ENCODE results near the gene RBM12. TPM values are rescaled to one million over a fixed set of nuclear protein-coding genes. Genes with fewer than 3 reads are reported as not detected.
"Not testable (repeated sequence)": the region's sequence is repeated elsewhere in the genome, so short reads cannot be mapped to it uniquely, and the experiment has no call there.

The RBM12 gene
- total RNA-seq, 4 donors from 2014 or later: 30.5 to 44.9 (median 35.7) TPM

GRCh38 chr20:35710884-35711587 is 46.3 kb upstream of the RBM12 start:
- no peaks in the 10 kb centered on the region for H3K9me3 ChIP-seq
- H3K27me3 ChIP-seq: no peaks in the 10 kb centered on the region
- intact Hi-C loops (cut with DNase I): loop anchor here (10.0 kb wide), 1 partner anchor 174 kb away; no protein-coding TSS in a partner anchor
- no peak overlapping the region for H3K27ac ChIP-seq
- no peak for TF ChIP-seq CTCF (IDR thresholded peaks at IDR 0.05)
- no peak for TF ChIP-seq POLR2A (IDR thresholded peaks at IDR 0.05)
- H3K4me1 ChIP-seq: peaks cover 0 to 8% of the 10 kb centered on the region in 2 donors
- no peak overlapping the region for H3K4me3 ChIP-seq (replicated peaks in 1 of 3)
- WGBS, 2 donors: 80 to 82% methylated on average over 6 of the region's 6 CpGs
- H3K36me3 ChIP-seq: peaks cover 75 to 78% of the 10 kb centered on the region in 2 donors
- DNase-seq: no peak

GRCh38 chr20:35710039-35710438 is 45.3 kb upstream of the RBM12 start:
- no peak for DNase-seq
- intact Hi-C loops (cut with DNase I): loop anchor here (10.0 kb wide), 1 partner anchor 175 kb away; no protein-coding TSS in a partner anchor
- H3K36me3 ChIP-seq: peaks cover 75 to 78% of the 10 kb centered on the region in 2 donors
- peaks cover 0 to 8% of the 10 kb centered on the region in 2 donors for H3K4me1 ChIP-seq
- no peak overlapping the region for H3K4me3 ChIP-seq (replicated peaks in 1 of 3)
- no peak overlapping the region for H3K27ac ChIP-seq
- TF ChIP-seq CTCF (IDR thresholded peaks at IDR 0.05): no peak
- no peak for TF ChIP-seq POLR2A (IDR thresholded peaks at IDR 0.05)
- no peaks in the 10 kb centered on the region for H3K9me3 ChIP-seq
- H3K27me3 ChIP-seq: no peaks in the 10 kb centered on the region

GRCh38 chr20:35709259-35709658 is 44.6 kb upstream of the RBM12 start:
- H3K27ac ChIP-seq: no peak overlapping the region
- intact Hi-C loops (cut with DNase I): loop anchor here (10.0 kb wide), 1 partner anchor 244 kb away; no protein-coding TSS in a partner anchor

GRCh38 chr20:35708502-35708901 is 43.8 kb upstream of the RBM12 start:
- no peak overlapping the region for H3K4me3 ChIP-seq (replicated peaks in 1 of 3)
- intact Hi-C loops (cut with DNase I): loop anchor here (10.0 kb wide), 1 partner anchor 244 kb away; no protein-coding TSS in a partner anchor
- 61 to 68% methylated on average over 1 of the region's 1 CpG for WGBS, 2 donors
- peaks cover 0 to 8% of the 10 kb centered on the region in 2 donors for H3K4me1 ChIP-seq
- H3K27me3 ChIP-seq: no peaks in the 10 kb centered on the region
- TF ChIP-seq POLR2A (IDR thresholded peaks at IDR 0.05): no peak
- no peaks in the 10 kb centered on the region for H3K9me3 ChIP-seq
- DNase-seq: no peak
- peaks cover 75 to 78% of the 10 kb centered on the region in 2 donors for H3K36me3 ChIP-seq
- no peak overlapping the region for H3K27ac ChIP-seq

More at GRCh38 chr20:35709259-35709658, 44.6 kb upstream of the RBM12 start:
- H3K9me3 ChIP-seq: no peaks in the 10 kb centered on the region
- H3K27me3 ChIP-seq: no peaks in the 10 kb centered on the region
- TF ChIP-seq CTCF (IDR thresholded peaks at IDR 0.05) (no peak), POLR2A (IDR thresholded peaks at IDR 0.05) (no peak)
- DNase-seq: no peak
- no peak overlapping the region for H3K4me3 ChIP-seq (replicated peaks in 1 of 3)
- H3K36me3 ChIP-seq: peaks cover 75 to 78% of the 10 kb centered on the region in 2 donors
- WGBS, 2 donors: 86 to 88% methylated on average over 1 of the region's 1 CpG
- peaks cover 0 to 8% of the 10 kb centered on the region in 2 donors for H3K4me1 ChIP-seq

DNA sequence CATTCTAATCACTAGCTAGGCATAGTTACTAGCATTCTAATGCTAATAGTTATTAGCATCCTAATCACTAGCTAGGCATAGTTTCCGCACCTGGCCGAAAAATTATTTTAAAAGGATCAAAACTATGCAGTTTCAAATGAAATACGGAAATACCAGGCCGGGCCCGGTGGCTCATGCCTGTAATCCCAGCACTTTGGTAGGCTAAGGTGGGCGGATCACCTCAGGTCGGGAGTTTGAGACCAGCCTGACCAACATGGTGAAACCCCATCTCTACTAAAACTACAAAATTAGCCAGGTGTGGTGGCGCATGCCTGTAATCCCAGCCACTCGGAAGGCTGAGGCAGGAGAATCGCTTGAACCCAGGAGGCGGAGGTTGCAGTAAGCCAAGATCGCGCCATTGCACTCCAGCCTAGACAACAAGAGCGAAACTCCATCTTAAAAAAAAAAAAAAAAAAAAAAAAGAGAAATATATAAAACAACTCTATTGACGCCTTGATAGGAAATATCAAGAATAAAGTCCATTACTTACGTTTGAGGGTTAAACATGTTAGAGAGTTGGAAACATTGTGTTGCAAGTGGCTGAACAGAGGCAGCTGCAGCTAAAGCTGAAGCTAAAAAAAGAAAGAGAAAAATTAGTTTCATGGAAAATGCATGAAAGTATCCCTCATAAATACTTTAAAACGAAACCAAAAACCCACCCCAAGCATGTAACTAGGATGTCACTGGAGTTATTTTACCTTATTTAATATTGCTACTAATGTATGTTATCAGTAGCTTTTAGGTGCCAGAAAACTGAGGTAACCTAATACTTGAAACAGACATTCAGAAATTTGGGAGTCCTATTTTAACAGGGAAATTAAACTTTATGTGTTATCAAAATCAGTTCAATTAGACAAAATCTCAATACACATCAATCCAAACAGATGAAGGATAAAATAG is 42.2 kb upstream of the RBM12 start:
- intact Hi-C loops (cut with DNase I): loop anchor here (10.0 kb wide), 1 partner anchor 242 kb away; no protein-coding TSS in a partner anchor
- not testable (repeated sequence) for H3K4me3 ChIP-seq (replicated peaks in 1 of 3); DNase-seq; H3K4me1 ChIP-seq; H3K27me3 ChIP-seq; H3K9me3 ChIP-seq; H3K27ac ChIP-seq
- WGBS, 2 donors: 93 to 96% methylated on average over 17 of the region's 17 CpGs
- H3K36me3 ChIP-seq: peaks cover 71 to 78% of the 10 kb centered on the region in 2 donors

- H3K9me3 ChIP-seq; H3K4me1 ChIP-seq; H3K4me3 ChIP-seq (replicated peaks in 1 of 3); DNase-seq; H3K27ac ChIP-seq; H3K27me3 ChIP-seq: not testable (repeated sequence)
- intact Hi-C loops (cut with DNase I): loop anchor here (10.0 kb wide), 1 partner anchor 241 kb away; no protein-coding TSS in a partner anchor
- 93% methylated on average over 11 of the region's 11 CpGs for WGBS, 2 donors
- H3K36me3 ChIP-seq: peaks cover 66 to 74% of the 10 kb centered on the region in 2 donors
These were observed 41.2 kb upstream of the RBM12 start for GRCh38 chr20:35705894-35706293.
